CD14-positive monocyte (primary cell): ENCODE measurements around the gene PLSCR3. TPM values are rescaled to one million over a fixed set of nuclear protein-coding genes. Genes with fewer than 3 reads are reported as not detected.

Source experiments
- DNase-seq, 3 donors: peaks; one replicate each; pipeline ENCODE4 v3.0.0-alpha.2; 2011 to 2022
- H2AFZ ChIP-seq: 2 replicates; pipeline ENCODE4 v1.6.0; 2012; ENCODE audit warnings: mild to moderate bottlenecking, low read depth, low read length, inconsistent platforms; ENCODE audit not compliant: insufficient read depth, poor library complexity, severe bottlenecking
- H3K27ac ChIP-seq, 2 donors: 1 replicate in 1 of 2; 2 replicates in 1 of 2; pipeline ENCODE4 v1.5.1; 2012 to 2013; ENCODE audit warnings: low read length in 2 of 2, control low read depth in 1 of 2, inconsistent platforms in 1 of 2, low read depth in 1 of 2, mild to moderate bottlenecking in 1 of 2
- H3K27me3 ChIP-seq, 2 donors: one replicate each; pipeline versions ENCODE4 v1.6.0 to v1.6.1; 2011 to 2013; ENCODE audit warnings: low read length in 2 of 2; ENCODE audit not compliant: control insufficient read depth in 2 of 2, insufficient read depth in 2 of 2
- H3K36me3 ChIP-seq, 2 donors: replicated peaks in 1 of 2; 1 replicate in 1 of 2; 2 replicates in 1 of 2; pipeline versions ENCODE4 v1.5.1 to v1.6.1; 2012 to 2013; ENCODE audit warnings: low read length in 2 of 2, control low read depth in 1 of 2, inconsistent platforms in 1 of 2, mild to moderate bottlenecking in 1 of 2; ENCODE audit not compliant: insufficient read depth in 2 of 2, control insufficient read depth in 1 of 2
- H3K4me1 ChIP-seq, 2 donors: 1 replicate in 1 of 2; 2 replicates in 1 of 2; pipeline versions ENCODE4 v1.5.1 to v1.6.1; 2012 to 2013; ENCODE audit warnings: low read length in 2 of 2, control low read depth in 1 of 2, inconsistent platforms in 1 of 2, mild to moderate bottlenecking in 1 of 2, moderate library complexity in 1 of 2; ENCODE audit not compliant: insufficient read depth in 2 of 2, control insufficient read depth in 1 of 2
- H3K4me2 ChIP-seq: replicated peaks from 2 replicates; pipeline ENCODE3; 2012; ENCODE audit warnings: low read length, moderate library complexity, mild to moderate bottlenecking; ENCODE audit not compliant: poor library complexity, severe bottlenecking; ENCODE audit errors: extremely low read depth
- H3K4me3 ChIP-seq, 3 experiments: fragments of 200-600 bp in 1 of 3; sonication (generic) in 1 of 3; replicated peaks in 1 of 3; 1 replicate in 2 of 3; 2 replicates in 1 of 3; pipeline ENCODE4 v1.5.1; 2011 to 2013; ENCODE audit warnings: low read length in 3 of 3, mild to moderate bottlenecking in 3 of 3, control low read depth in 2 of 3, low read depth in 2 of 3, inconsistent platforms in 1 of 3, moderate library complexity in 1 of 3
- H3K79me2 ChIP-seq: 2 replicates; pipeline ENCODE4 v1.6.0; 2012; ENCODE audit warnings: mild to moderate bottlenecking, control low read depth, inconsistent platforms, low read length, moderate library complexity; ENCODE audit not compliant: insufficient read depth
- H3K9ac ChIP-seq: 2 replicates; pipeline ENCODE4 v1.6.0; 2017; ENCODE audit warnings: low read length, mild to moderate bottlenecking; ENCODE audit not compliant: insufficient read depth, poor library complexity, severe bottlenecking
- H3K9me3 ChIP-seq, 2 donors: replicated peaks in 1 of 2; 1 replicate in 1 of 2; 2 replicates in 1 of 2; pipeline versions ENCODE4 v1.5.1 to v1.6.1; 2012 to 2013; ENCODE audit warnings: low read length in 2 of 2, control low read depth in 1 of 2; ENCODE audit not compliant: control insufficient read depth in 1 of 2, insufficient read depth in 1 of 2
- H4K20me1 ChIP-seq: 2 replicates; pipeline ENCODE4 v1.6.0; 2012; ENCODE audit warnings: mild to moderate bottlenecking, low read length, control low read depth, moderate library complexity; ENCODE audit not compliant: insufficient read depth
- H3K27ac Mint-ChIP-seq, 7 donors: one replicate each; pipeline ENCODE4 v1.8.0; 2020; ENCODE audit warnings: mild to moderate bottlenecking in 7 of 7, mixed read lengths in 7 of 7, moderate library complexity in 6 of 7, inconsistent platforms in 2 of 7
- H3K27me3 Mint-ChIP-seq, 3 donors: one replicate each; pipeline ENCODE4 v1.8.0; 2021 to 2022; ENCODE audit warnings: low read depth in 3 of 3, mild to moderate bottlenecking in 3 of 3, mixed read lengths in 3 of 3, moderate library complexity in 3 of 3, inconsistent platforms in 1 of 3
- H3K36me3 Mint-ChIP-seq, 2 donors: one replicate each; pipeline ENCODE4 v1.8.0; 2020; ENCODE audit warnings: mixed read lengths in 2 of 2, inconsistent platforms in 1 of 2, mild to moderate bottlenecking in 1 of 2
- H3K4me1 Mint-ChIP-seq: one replicate; pipeline ENCODE4 v1.8.0; 2020; ENCODE audit warnings: mild to moderate bottlenecking, mixed read lengths
- H3K4me3 Mint-ChIP-seq, 2 donors: one replicate each; pipeline ENCODE4 v1.8.0; 2020; ENCODE audit warnings: mild to moderate bottlenecking in 2 of 2, mixed read lengths in 2 of 2, moderate library complexity in 1 of 2
- H3K9me3 Mint-ChIP-seq, 7 donors: one replicate each; pipeline ENCODE4 v1.8.0; 2020 to 2022; ENCODE audit warnings: mixed read lengths in 7 of 7, mild to moderate bottlenecking in 6 of 7, moderate library complexity in 6 of 7, inconsistent platforms in 2 of 7
- CTCF ChIP-seq: fragments of 200-600 bp; IDR thresholded peaks from one replicate; pipeline ENCODE4 v1.8.0; 2022; ENCODE audit warnings: antibody characterized with exemption, mild to moderate bottlenecking
- WGBS: methylation state at CpG from one replicate; pipeline ENCODE4 v1.1.5; 2013; ENCODE audit warnings: missing lambda C conversion rate; ENCODE audit not compliant: insufficient coverage; 5-methylcytosine and 5-hydroxymethylcytosine counted together
- intact Hi-C, 2 donors: fragments of 100-400 bp; cut with micrococcal nuclease; formaldehyde crosslinking; loops; one replicate each; pipeline versions ENCODE4 v1.15.0 to v1.15.1; 2023
- polyA plus RNA-seq, 3 donors: library from polyadenylated mRNA; depleted of rRNA in 1 of 3; unstranded in 2 of 3; stranded (reverse) in 1 of 3; fragments of 300-500 nt in 2 of 3; fragments of >200 nt in 1 of 3; fragmentation: Illumina TruSeq in 2 of 3; gene quantifications; 1 replicate in 2 of 3; 2 replicates in 1 of 3; pipeline ENCODE4 v1.2.3, GENCODE V29; 2012 to 2021

Gene PLSCR3
- polyA plus RNA-seq, 3 donors: 37.6 to 70.4 (median 45.7) TPM

- peaks cover 7% of the 10 kb centered on the region for H3K4me1 Mint-ChIP-seq
- TF ChIP-seq CTCF: no peak
- Histone ChIP-seq H3K4me1 (no peaks in the 10 kb centered on the region), H3K27me3 (peaks cover 2 to 27% of the 10 kb centered on the region in 2 donors), H2AFZ (no peak overlapping the region), H3K27ac (no peak overlapping the region), H3K9ac (no peak overlapping the region), H3K4me3 (no peak overlapping the region), H4K20me1 (no peaks in the 10 kb centered on the region), H3K9me3 (no peaks in the 10 kb centered on the region), H3K4me2 (no peak overlapping the region), H3K36me3 (no peaks in the 10 kb centered on the region), H3K79me2 (no peaks in the 10 kb centered on the region)
- intact Hi-C loops: no loop called here
- no peak overlapping the region for H3K4me3 Mint-ChIP-seq
- H3K27me3 Mint-ChIP-seq: peaks cover 30 to 43% (median 36%) of the 10 kb centered on the region in 3 donors
- no peak overlapping the region for H3K27ac Mint-ChIP-seq
- 94% methylated on average over 23 of the region's 25 CpGs for WGBS
- no peak for DNase-seq
- H3K9me3 Mint-ChIP-seq: peaks cover 0 to 4% (median 0%) of the 10 kb centered on the region in 7 donors
- peaks cover 0 to 2% of the 10 kb centered on the region in 2 donors for H3K36me3 Mint-ChIP-seq
These were observed 16.5 kb upstream of the PLSCR3 start for GRCh38 chr17:7410634-7411426.

- peak overlapping the region in 1 of 2 donors; percentile 31 for H3K4me3 Mint-ChIP-seq
- no peak for DNase-seq
- Histone ChIP-seq H3K4me1 (peaks cover 4 to 9% of the 10 kb centered on the region in 2 donors), H4K20me1 (no peaks in the 10 kb centered on the region), H3K27ac (no peak overlapping the region), H3K4me2 (no peak overlapping the region), H3K9ac (no peak overlapping the region), H3K27me3 (peaks cover 4 to 37% of the 10 kb centered on the region in 2 donors), H3K79me2 (no peaks in the 10 kb centered on the region), H3K36me3 (no peaks in the 10 kb centered on the region), H2AFZ (no peak overlapping the region), H3K4me3 (no peak overlapping the region), H3K9me3 (no peaks in the 10 kb centered on the region)
- WGBS: 100% methylated on average over 6 of the region's 6 CpGs
- H3K4me1 Mint-ChIP-seq: peaks cover 13% of the 10 kb centered on the region
- H3K9me3 Mint-ChIP-seq: peaks cover 0 to 8% (median 3%) of the 10 kb centered on the region in 7 donors
- peaks cover 0 to 5% of the 10 kb centered on the region in 2 donors for H3K36me3 Mint-ChIP-seq
- no peak for TF ChIP-seq CTCF
- peak overlapping the region in 1 of 7 donors; percentile 10 for H3K27ac Mint-ChIP-seq
- H3K27me3 Mint-ChIP-seq: peaks cover 37 to 50% (median 46%) of the 10 kb centered on the region in 3 donors
- intact Hi-C loops: loop anchor here in 1 of 2 donors (10.0 kb wide), 1 partner anchor 195 kb away; the partner anchor contains the start of genes ACADVL and DLG4
These were observed 15.4 kb upstream of the PLSCR3 start for GRCh38 chr17:7409716-7410115.
